SK-N-MC (cell line): ENCODE measurements around the gene NBEA.

Source experiments
- DNase-seq: peaks from one replicate; pipeline ENCODE4 v3.0.0-alpha.2; 2011; ENCODE audit warnings: low read depth, low spot score
- H3K27ac ChIP-seq: fragments of 200-600 bp; sonication (generic); 2 replicates; pipeline ENCODE4 v1.5.1; 2016; ENCODE audit warnings: mixed run types
- H3K36me3 ChIP-seq: fragments of 200-600 bp; sonication (generic); 2 replicates; pipeline ENCODE4 v1.6.1; 2017; ENCODE audit warnings: antibody characterized with exemption, low read length, mixed read lengths; ENCODE audit not compliant: insufficient read depth
- H3K4me3 ChIP-seq: fragments of 200-600 bp; sonication (generic); 2 replicates; pipeline ENCODE4 v1.5.1; 2016
- H3K9ac ChIP-seq: fragments of 200-600 bp; sonication (generic); 2 replicates; pipeline ENCODE4 v1.8.0; 2017; ENCODE audit warnings: mixed run types, mixed read lengths; ENCODE audit not compliant: insufficient read length
- H3K9me3 ChIP-seq: fragments of 200-600 bp; sonication (generic); 2 replicates; pipeline ENCODE4 v1.6.1; 2017; ENCODE audit warnings: low read depth, mild to moderate bottlenecking, antibody characterized with exemption, low read length, moderate library complexity, mixed read lengths
- EZH2 ChIP-seq: fragments of 200-600 bp; sonication (generic); IDR thresholded peaks from one replicate; pipeline ENCODE4 v1.6.1; 2017; ENCODE audit warnings: antibody characterized with exemption
- FOXP2 ChIP-seq: optimal IDR thresholded peaks from 2 replicates; pipeline ENCODE3; 2011; ENCODE audit warnings: mild to moderate bottlenecking, moderate library complexity; ENCODE audit not compliant: insufficient read depth; ENCODE audit errors: extremely low read length, control extremely low read depth
- POLR2AphosphoS5 ChIP-seq: IDR thresholded peaks from 2 replicates; pipeline ENCODE4 v1.6.1; 2012; ENCODE audit warnings: mild to moderate bottlenecking, low read depth, low read length, borderline replicate concordance

The NBEA gene

DNA sequence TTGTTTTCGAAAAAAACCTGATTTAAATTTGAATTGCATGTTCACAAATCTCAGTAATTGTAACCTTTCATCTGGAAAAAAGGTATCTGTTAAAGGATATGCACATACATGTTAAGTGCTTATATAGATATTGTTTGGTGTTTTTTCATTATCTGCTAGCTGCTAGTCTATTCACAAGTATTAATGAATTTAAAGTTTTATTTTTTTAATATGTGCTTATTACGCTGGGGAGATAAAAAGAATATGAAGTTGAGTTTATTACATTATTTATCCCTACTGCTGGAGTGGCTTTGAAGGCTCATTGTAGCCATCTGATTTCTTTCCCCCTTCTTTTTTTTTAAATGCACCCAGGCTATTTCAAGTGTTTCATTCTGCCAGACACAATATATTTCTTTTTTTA is 538.3 kb downstream of the NBEA start:
- no peak for DNase-seq
- no peak overlapping the region for H3K9ac ChIP-seq
- no peaks in the 10 kb centered on the region for H3K36me3 ChIP-seq
- H3K4me3 ChIP-seq = no peak overlapping the region
- no peak for TF ChIP-seq POLR2AphosphoS5
- no peak for TF ChIP-seq FOXP2
- no peak for TF ChIP-seq EZH2
- H3K9me3 ChIP-seq = no peaks in the 10 kb centered on the region
- H3K27ac ChIP-seq = no peak overlapping the region

DNA sequence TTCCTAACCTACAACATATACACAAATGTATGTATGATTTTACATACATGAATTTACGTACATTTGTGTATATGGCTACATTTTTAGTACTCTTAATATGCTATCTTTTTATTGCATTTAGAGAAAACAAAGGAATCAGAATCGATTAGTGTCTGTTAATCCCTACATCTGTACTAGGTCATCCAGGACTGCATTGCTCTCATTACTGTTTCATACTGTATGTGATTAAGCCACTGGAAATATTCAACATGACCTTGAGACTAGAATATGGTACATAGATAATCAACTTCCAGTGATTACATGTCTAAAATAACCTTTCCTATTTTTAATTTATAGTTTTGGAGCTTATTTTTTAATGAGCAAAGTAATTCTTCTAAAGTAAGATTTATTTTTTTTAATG is 539.7 kb downstream of the NBEA start:
- DNase-seq = no peak
- Histone ChIP-seq H3K9ac (no peak overlapping the region), H3K27ac (no peak overlapping the region), H3K36me3 (no peaks in the 10 kb centered on the region), H3K9me3 (no peaks in the 10 kb centered on the region), H3K4me3 (no peak overlapping the region)
- no peak for TF ChIP-seq POLR2AphosphoS5
- TF ChIP-seq EZH2 = no peak
- no peak for TF ChIP-seq FOXP2

DNA sequence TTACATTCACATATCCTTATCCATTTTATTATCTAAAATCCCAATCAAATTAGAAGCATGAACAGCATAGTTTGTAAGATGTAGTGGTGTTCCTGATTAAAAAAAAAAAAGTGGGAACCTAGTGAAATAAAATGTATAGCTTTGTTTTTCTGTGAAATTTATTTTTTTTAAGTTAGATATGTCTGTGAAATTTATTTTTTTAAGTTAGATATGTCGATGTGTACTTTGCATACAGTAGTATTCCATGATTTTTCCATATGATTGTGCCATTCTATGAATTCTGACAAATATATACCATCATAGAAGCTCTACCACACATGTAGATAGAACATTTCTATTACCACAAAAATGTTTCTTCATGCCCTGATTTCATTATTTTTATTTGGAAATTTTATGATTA is 540.5 kb downstream of the NBEA start:
- no peak overlapping the region for H3K9ac ChIP-seq
- no peak for DNase-seq
- TF ChIP-seq POLR2AphosphoS5 (no peak), EZH2 (no peak), FOXP2 (no peak)
- no peak overlapping the region for H3K4me3 ChIP-seq
- H3K27ac ChIP-seq = 0 out of 2 replicates have a peak overlapping the region, but pooled peaks have one; percentile 44
- H3K36me3 ChIP-seq = no peaks in the 10 kb centered on the region
- no peaks in the 10 kb centered on the region for H3K9me3 ChIP-seq

DNA sequence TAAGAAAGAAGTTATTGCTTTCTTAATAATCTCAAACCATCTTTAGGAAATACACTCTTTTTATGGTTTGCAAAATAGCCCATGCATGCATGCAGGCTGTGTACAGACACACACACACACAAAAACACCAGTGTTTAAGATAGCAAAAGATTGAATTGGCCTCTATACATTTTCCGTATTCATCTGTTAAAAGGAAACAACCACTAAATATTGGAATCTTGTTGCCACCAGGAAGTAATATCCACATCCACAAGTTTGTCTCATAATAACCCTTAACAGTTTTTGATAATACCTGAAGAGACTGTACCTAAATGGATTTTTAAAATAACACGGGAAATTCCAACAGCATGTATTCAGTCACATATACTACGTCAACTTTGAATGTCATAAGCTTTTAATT is 541.7 kb downstream of the NBEA start:
- no peak for DNase-seq
- no peak for TF ChIP-seq EZH2
- no peak for TF ChIP-seq FOXP2
- no peak for TF ChIP-seq POLR2AphosphoS5
- Histone ChIP-seq H3K36me3 (no peaks in the 10 kb centered on the region), H3K27ac (peak overlapping the region; percentile 2; the same call in 1 of the 2 replicates), H3K9ac (no peak overlapping the region), H3K9me3 (no peaks in the 10 kb centered on the region), H3K4me3 (peak overlapping the region; percentile 13; the same call in 1 of the 2 replicates)

DNA sequence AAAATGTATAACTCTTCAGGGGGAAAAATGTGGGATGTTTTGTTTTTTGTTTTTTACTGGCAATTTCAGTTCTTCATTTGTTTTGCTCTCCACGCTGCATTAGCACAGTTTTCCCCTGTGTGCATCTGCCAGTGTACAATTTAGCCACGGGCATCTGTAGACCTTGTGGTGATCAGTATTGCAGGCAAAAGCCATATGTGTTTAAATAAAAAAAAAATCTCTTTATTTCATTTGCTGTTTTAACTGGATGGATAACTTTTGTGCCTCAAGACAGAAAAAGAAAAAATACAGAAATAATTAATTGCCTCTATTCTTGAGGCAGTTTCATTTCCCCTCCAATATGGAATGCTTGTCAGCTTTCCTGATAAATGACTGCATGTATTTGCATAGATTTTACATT is 542.3 kb downstream of the NBEA start:
- Histone ChIP-seq H3K9me3 (no peaks in the 10 kb centered on the region), H3K27ac (peak overlapping the region; percentile 5; the same call in 1 of the 2 replicates), H3K4me3 (peak overlapping the region; percentile 49), H3K36me3 (no peaks in the 10 kb centered on the region), H3K9ac (no peak overlapping the region)
- TF ChIP-seq POLR2AphosphoS5 (no peak), FOXP2 (no peak), EZH2 (no peak)
- no peak for DNase-seq

DNA sequence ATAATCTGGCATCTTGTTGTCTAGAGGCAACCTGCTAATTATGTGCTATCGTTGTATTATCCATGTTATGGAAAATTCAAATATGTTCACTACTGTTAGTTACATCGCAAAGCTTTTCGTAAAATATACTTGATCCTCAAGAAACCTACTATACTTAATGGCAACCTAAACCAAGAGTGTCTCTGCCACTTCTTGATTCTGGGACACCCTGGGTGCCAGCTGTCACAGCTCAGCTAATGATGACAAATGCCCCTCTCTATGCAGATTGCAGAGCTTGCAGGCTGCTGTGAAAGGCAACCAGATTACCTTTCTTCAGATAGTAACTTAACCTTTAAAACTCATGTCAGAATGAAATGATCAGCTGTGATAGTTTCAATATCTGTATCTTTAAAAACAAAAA is 543.4 kb downstream of the NBEA start:
- no peaks in the 10 kb centered on the region for H3K9me3 ChIP-seq
- DNase-seq = no peak
- TF ChIP-seq FOXP2 (no peak), POLR2AphosphoS5 (no peak), EZH2 (no peak)
- H3K36me3 ChIP-seq = no peaks in the 10 kb centered on the region
- H3K27ac ChIP-seq = no peak overlapping the region
- no peak overlapping the region for H3K9ac ChIP-seq
- no peak overlapping the region for H3K4me3 ChIP-seq

DNA sequence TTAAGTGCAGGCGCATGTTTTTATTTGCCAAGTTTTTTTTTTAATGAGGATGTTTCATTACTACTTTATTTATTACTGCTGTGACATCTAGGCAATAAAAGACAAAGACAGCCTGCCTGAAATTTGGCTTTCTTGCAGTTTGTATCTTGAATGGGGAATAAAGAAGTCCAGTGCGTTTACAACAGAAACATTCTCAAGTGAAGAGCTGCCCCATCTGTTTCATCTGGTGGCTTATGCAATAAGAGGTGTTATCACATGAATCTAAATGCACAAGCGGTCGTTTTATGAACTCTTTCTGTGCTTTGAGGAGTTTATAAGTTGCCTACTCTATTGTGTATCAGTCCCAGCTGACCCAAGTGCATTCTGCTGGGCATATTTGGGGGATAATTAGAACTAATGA is 547.0 kb downstream of the NBEA start:
- DNase-seq = no peak
- Histone ChIP-seq H3K9ac (no peak overlapping the region), H3K27ac (0 out of 2 replicates have a peak overlapping the region, but pooled peaks have one; percentile 4), H3K9me3 (no peaks in the 10 kb centered on the region), H3K4me3 (no peak overlapping the region), H3K36me3 (no peaks in the 10 kb centered on the region)
- TF ChIP-seq FOXP2 (no peak), POLR2AphosphoS5 (no peak), EZH2 (no peak)

DNA sequence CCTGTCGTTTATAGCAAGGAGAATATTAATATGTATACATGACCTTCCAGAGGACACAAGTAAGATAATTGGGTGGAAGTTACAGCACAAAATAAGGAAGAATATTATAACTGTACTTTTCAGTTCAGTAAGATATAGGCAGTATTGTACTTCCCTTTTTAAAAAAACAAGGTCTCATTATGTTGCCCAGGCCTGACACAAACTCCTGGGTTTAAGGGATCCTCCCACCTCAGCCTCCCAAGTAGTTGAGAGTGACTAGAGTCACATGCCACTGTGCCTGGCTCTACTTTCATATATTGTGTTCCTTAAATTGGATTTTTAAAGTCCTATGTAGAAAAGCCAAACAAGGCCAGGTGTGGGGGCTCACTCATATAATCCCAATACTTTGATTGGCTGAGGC is 553.9 kb downstream of the NBEA start:
- TF ChIP-seq EZH2 (no peak), POLR2AphosphoS5 (no peak), FOXP2 (no peak)
- H3K27ac ChIP-seq = no peak overlapping the region
- DNase-seq = no peak
- H3K9me3 ChIP-seq = no peaks in the 10 kb centered on the region
- H3K36me3 ChIP-seq = no peaks in the 10 kb centered on the region
- no peak overlapping the region for H3K4me3 ChIP-seq
- no peak overlapping the region for H3K9ac ChIP-seq

DNA sequence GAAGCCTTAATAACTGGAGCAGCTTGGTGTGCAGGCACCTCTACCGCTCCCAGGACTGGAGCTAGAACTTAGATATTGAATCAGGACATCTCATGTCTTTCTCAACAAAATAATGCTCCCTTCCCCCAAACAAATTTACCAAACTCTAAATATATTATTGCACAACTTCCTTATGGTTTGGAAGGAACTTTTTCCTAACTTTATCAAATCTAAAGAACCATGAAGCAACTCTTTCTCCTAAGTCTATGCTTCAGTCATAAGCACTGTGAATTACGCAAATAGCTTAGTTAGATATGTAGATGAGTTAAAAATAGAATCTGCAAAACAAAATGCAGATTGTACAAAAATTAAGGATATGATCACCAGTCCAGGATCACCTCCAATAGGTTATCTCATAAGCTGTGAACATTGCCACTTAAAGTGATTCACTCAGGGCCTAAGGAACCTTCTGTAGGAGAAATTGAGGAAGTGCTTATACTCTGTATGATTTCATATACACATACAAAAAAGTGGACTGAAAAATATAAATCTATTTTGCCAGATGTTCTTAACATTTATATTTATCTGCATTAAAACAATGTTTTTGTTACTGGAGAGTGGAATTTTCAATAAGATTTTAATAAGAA is 554.8 kb downstream of the NBEA start:
- Histone ChIP-seq H3K27ac (peak overlapping the region; percentile 11; the same call in 1 of the 2 replicates), H3K9me3 (no peaks in the 10 kb centered on the region), H3K36me3 (no peaks in the 10 kb centered on the region), H3K4me3 (no peak overlapping the region), H3K9ac (no peak overlapping the region)
- TF ChIP-seq FOXP2 (no peak), EZH2 (no peak), POLR2AphosphoS5 (no peak)
- no peak for DNase-seq
